Mesenchymal stem cell (in vitro differentiated cells and primary cell): ENCODE results near the gene C1QTNF9.
A peak's percentile ranks its signal among the peaks of the same experiment; 100 is the strongest.

ENCODE experiments used
- DNase-seq: peaks from one replicate; pipeline ENCODE4 v3.0.0-alpha.2; 2013
- H2AFZ ChIP-seq: one replicate; pipeline ENCODE4 v1.6.1; 2013; ENCODE audit warnings: low read depth, mild to moderate bottlenecking, control low read depth, inconsistent platforms, low read length, moderate library complexity
- H2AK5ac ChIP-seq: 2 replicates; pipeline ENCODE4 v1.6.1; 2013; ENCODE audit warnings: low read length, moderate library complexity, mild to moderate bottlenecking, inconsistent platforms; ENCODE audit not compliant: severe bottlenecking
- H2BK120ac ChIP-seq: one replicate; pipeline ENCODE4 v1.6.1; 2013; ENCODE audit warnings: low read depth, mild to moderate bottlenecking, inconsistent platforms, low read length, moderate library complexity
- H2BK12ac ChIP-seq, 2 experiments: one replicate each; pipeline ENCODE4 v1.6.1; 2013; ENCODE audit warnings: inconsistent platforms in 2 of 2, low read length in 2 of 2, mild to moderate bottlenecking in 2 of 2, moderate library complexity in 2 of 2, control low read depth in 1 of 2
- H2BK15ac ChIP-seq: one replicate; pipeline ENCODE4 v1.6.1; 2013; ENCODE audit warnings: mild to moderate bottlenecking, low read depth, inconsistent platforms; ENCODE audit not compliant: poor library complexity, severe bottlenecking
- H2BK5ac ChIP-seq: 2 replicates; pipeline ENCODE4 v1.6.1; 2013; ENCODE audit warnings: low read depth, mild to moderate bottlenecking, low read length, control low read depth, inconsistent platforms; ENCODE audit not compliant: poor library complexity, severe bottlenecking
- H3K14ac ChIP-seq, 2 experiments: one replicate each; pipeline ENCODE4 v1.6.1; 2013; ENCODE audit warnings: inconsistent platforms in 2 of 2, low read length in 2 of 2, control low read depth in 1 of 2, mild to moderate bottlenecking in 1 of 2, moderate library complexity in 1 of 2
- H3K18ac ChIP-seq, 2 experiments: one replicate each; pipeline ENCODE4 v1.6.1; 2013; ENCODE audit warnings: inconsistent platforms in 2 of 2, low read length in 2 of 2, control low read depth in 1 of 2, low read depth in 1 of 2, mild to moderate bottlenecking in 1 of 2
- H3K23ac ChIP-seq, 2 experiments: one replicate each; pipeline ENCODE4 v1.6.1; 2013; ENCODE audit warnings: inconsistent platforms in 2 of 2, low read length in 2 of 2, mild to moderate bottlenecking in 2 of 2, moderate library complexity in 2 of 2, control low read depth in 1 of 2
- H3K27ac ChIP-seq: 2 replicates; pipeline ENCODE4 v1.5.1; 2013; ENCODE audit warnings: mild to moderate bottlenecking, moderate library complexity, low read length, control low read depth, inconsistent platforms; ENCODE audit not compliant: poor library complexity, severe bottlenecking
- H3K27me3 ChIP-seq, 2 experiments: 2 replicates each; pipeline versions ENCODE4 v1.6.1 to v1.7.0; 2013; ENCODE audit warnings: low read length in 2 of 2, mild to moderate bottlenecking in 2 of 2, moderate library complexity in 2 of 2, control low read depth in 1 of 2, inconsistent platforms in 1 of 2; ENCODE audit not compliant: control insufficient read depth in 1 of 2, insufficient read depth in 1 of 2
- H3K36me3 ChIP-seq, 2 experiments: 2 replicates each; pipeline versions ENCODE4 v1.6.1 to v1.7.0; 2013; ENCODE audit warnings: low read length in 2 of 2, control low read depth in 1 of 2, inconsistent platforms in 1 of 2, low read depth in 1 of 2, mild to moderate bottlenecking in 1 of 2; ENCODE audit not compliant: insufficient read depth in 2 of 2, control insufficient read depth in 1 of 2
- H3K4ac ChIP-seq, 2 experiments: one replicate each; pipeline ENCODE4 v1.6.1; 2013; ENCODE audit warnings: inconsistent platforms in 2 of 2, low read length in 2 of 2, mild to moderate bottlenecking in 2 of 2, moderate library complexity in 2 of 2, control low read depth in 1 of 2, low read depth in 1 of 2
- H3K4me1 ChIP-seq: 2 replicates; pipeline ENCODE4 v1.6.1; 2013; ENCODE audit warnings: low read depth, low read length, control low read depth; ENCODE audit not compliant: control insufficient read depth, insufficient read depth
- H3K4me2 ChIP-seq: 2 replicates; pipeline ENCODE4 v1.6.1; 2013; ENCODE audit warnings: low read length, mild to moderate bottlenecking, inconsistent platforms; ENCODE audit not compliant: poor library complexity, severe bottlenecking
- H3K4me3 ChIP-seq, 2 experiments: 2 replicates each; pipeline versions ENCODE4 v1.5.1 to v1.7.0; 2013; ENCODE audit warnings: low read length in 2 of 2, mild to moderate bottlenecking in 2 of 2, control low read depth in 1 of 2, low read depth in 1 of 2; ENCODE audit not compliant: insufficient read depth in 1 of 2
- H3K79me1 ChIP-seq: replicated peaks from 2 replicates; pipeline ENCODE4 v1.6.1; 2013; ENCODE audit warnings: mild to moderate bottlenecking, control low read depth, low read length, inconsistent platforms; ENCODE audit not compliant: poor library complexity, severe bottlenecking
- H3K9ac ChIP-seq: 2 replicates; pipeline ENCODE4 v1.7.0; 2013; ENCODE audit warnings: mild to moderate bottlenecking, low read length, moderate library complexity
- H3K9me3 ChIP-seq: 2 replicates; pipeline ENCODE4 v1.7.0; 2013; ENCODE audit warnings: mild to moderate bottlenecking, low read length; ENCODE audit not compliant: control insufficient read depth
- H4K8ac ChIP-seq: one replicate; pipeline ENCODE4 v1.6.1; 2013; ENCODE audit warnings: inconsistent platforms, mild to moderate bottlenecking, low read length, moderate library complexity
- H4K91ac ChIP-seq: one replicate; pipeline ENCODE4 v1.6.1; 2013; ENCODE audit warnings: mild to moderate bottlenecking, low read length, inconsistent platforms
- WGBS: methylation state at CpG from one replicate; pipeline ENCODE4 v1.1.7; 2013; ENCODE audit warnings: mixed read lengths; 5-methylcytosine and 5-hydroxymethylcytosine counted together

Gene C1QTNF9

GRCh38 chr13:24304620-24305019 lies 4.8 kb upstream of the C1QTNF9 start:
- H2AFZ ChIP-seq, result no peak overlapping the region
- no peaks in the 10 kb centered on the region for H3K9me3 ChIP-seq
- H3K18ac ChIP-seq, result peak overlapping the region in 1 of 2 experiments; percentile 7
- no peak overlapping the region for H4K91ac ChIP-seq
- H3K27me3 ChIP-seq, result no peaks in the 10 kb centered on the region
- no peak overlapping the region for H3K27ac ChIP-seq
- no peak overlapping the region for H2BK5ac ChIP-seq
- no peak overlapping the region for H3K4me2 ChIP-seq
- 56% methylated on average over 5 of the region's 5 CpGs for WGBS
- no peak overlapping the region for H3K4me3 ChIP-seq
- H3K4me1 ChIP-seq, result peaks cover 3% of the 10 kb centered on the region
- H3K79me1 ChIP-seq, result no peaks in the 10 kb centered on the region
- peaks cover 27 to 30% of the 10 kb centered on the region in 2 experiments for H3K36me3 ChIP-seq
- no peak overlapping the region for H2AK5ac ChIP-seq
- peak overlapping the region in 1 of 2 experiments; percentile 24 for H3K4ac ChIP-seq
- H3K14ac ChIP-seq, result no peak overlapping the region
- H3K23ac ChIP-seq, result no peak overlapping the region
- H2BK12ac ChIP-seq, result no peak overlapping the region
- H4K8ac ChIP-seq, result no peak overlapping the region
- no peak overlapping the region for H2BK120ac ChIP-seq
- no peak overlapping the region for H2BK15ac ChIP-seq
- H3K9ac ChIP-seq, result no peak overlapping the region
- DNase-seq, result peak; percentile 24

- Histone ChIP-seq H3K79me1 (no peaks in the 10 kb centered on the region), H3K14ac (no peak overlapping the region), H2AFZ (no peak overlapping the region), H3K4me1 (peaks cover 3% of the 10 kb centered on the region), H3K18ac (no peak overlapping the region), H2BK120ac (no peak overlapping the region), H2BK15ac (no peak overlapping the region), H3K9me3 (no peaks in the 10 kb centered on the region), H4K91ac (no peak overlapping the region), H3K23ac (no peak overlapping the region), H3K27me3 (peaks cover 0 to under 1% of the 10 kb centered on the region in 2 experiments), H3K9ac (no peak overlapping the region), H3K4me2 (no peak overlapping the region), H4K8ac (no peak overlapping the region), H2BK12ac (no peak overlapping the region), H2BK5ac (no peak overlapping the region), H3K27ac (no peak overlapping the region), H3K4me3 (no peak overlapping the region), H3K36me3 (peaks cover 17 to 19% of the 10 kb centered on the region in 2 experiments), H3K4ac (no peak overlapping the region), H2AK5ac (no peak overlapping the region)
- WGBS, result 57% methylated on average over 1 of the region's 1 CpG
- DNase-seq, result peak; percentile 31
Measured at GRCh38 chr13:24306632-24307031, 2.7 kb upstream of the C1QTNF9 start.

- Histone ChIP-seq H2AK5ac (no peak overlapping the region), H4K91ac (no peak overlapping the region), H3K27me3 (peaks cover 0 to 3% of the 10 kb centered on the region in 2 experiments), H3K4me3 (no peak overlapping the region), H3K4me2 (no peak overlapping the region), H4K8ac (no peak overlapping the region), H2BK120ac (no peak overlapping the region), H3K36me3 (peaks cover 17 to 19% of the 10 kb centered on the region in 2 experiments), H3K9ac (no peak overlapping the region), H3K9me3 (no peaks in the 10 kb centered on the region), H3K4me1 (peaks cover 3% of the 10 kb centered on the region), H2BK15ac (no peak overlapping the region), H3K18ac (peak overlapping the region in 1 of 2 experiments; percentile 59), H3K4ac (no peak overlapping the region), H3K14ac (peak overlapping the region in 1 of 2 experiments; percentile 74), H2AFZ (no peak overlapping the region), H2BK5ac (no peak overlapping the region), H2BK12ac (peak overlapping the region in 1 of 2 experiments; percentile 24), H3K27ac (no peak overlapping the region), H3K79me1 (no peaks in the 10 kb centered on the region), H3K23ac (no peak overlapping the region)
- no peak for DNase-seq
- 93% methylated on average over 26 of the region's 27 CpGs for WGBS
Measured at GRCh38 chr13:24307211-24308067, 1.9 kb upstream of the C1QTNF9 start.

GRCh38 chr13:24308068-24308445 lies 1.3 kb upstream of the C1QTNF9 start:
- H3K23ac ChIP-seq, result no peak overlapping the region
- H3K4ac ChIP-seq, result no peak overlapping the region
- no peak overlapping the region for H3K18ac ChIP-seq
- no peak overlapping the region for H4K91ac ChIP-seq
- no peak overlapping the region for H3K4me3 ChIP-seq
- no peak overlapping the region for H2AFZ ChIP-seq
- no peak overlapping the region for H3K9ac ChIP-seq
- no peak overlapping the region for H2AK5ac ChIP-seq
- no peak for DNase-seq
- no peaks in the 10 kb centered on the region for H3K9me3 ChIP-seq
- no peak overlapping the region for H3K14ac ChIP-seq
- peaks cover 0 to 3% of the 10 kb centered on the region in 2 experiments for H3K27me3 ChIP-seq
- H3K4me1 ChIP-seq, result peaks cover 3% of the 10 kb centered on the region
- peaks cover 12 to 15% of the 10 kb centered on the region in 2 experiments for H3K36me3 ChIP-seq
- H3K4me2 ChIP-seq, result no peak overlapping the region
- H2BK120ac ChIP-seq, result no peak overlapping the region
- H2BK5ac ChIP-seq, result no peak overlapping the region
- H2BK12ac ChIP-seq, result no peak overlapping the region
- no peak overlapping the region for H3K27ac ChIP-seq
- 97% methylated on average over 33 of the region's 33 CpGs for WGBS
- H3K79me1 ChIP-seq, result no peaks in the 10 kb centered on the region
- no peak overlapping the region for H2BK15ac ChIP-seq
- no peak overlapping the region for H4K8ac ChIP-seq
